ENCODE results near the gene ADCY1.
"Not testable (repeated sequence)": the region's sequence is repeated elsewhere in the genome, so short reads cannot be mapped to it uniquely, and the experiment has no call there.

ADCY1 gene

DNA sequence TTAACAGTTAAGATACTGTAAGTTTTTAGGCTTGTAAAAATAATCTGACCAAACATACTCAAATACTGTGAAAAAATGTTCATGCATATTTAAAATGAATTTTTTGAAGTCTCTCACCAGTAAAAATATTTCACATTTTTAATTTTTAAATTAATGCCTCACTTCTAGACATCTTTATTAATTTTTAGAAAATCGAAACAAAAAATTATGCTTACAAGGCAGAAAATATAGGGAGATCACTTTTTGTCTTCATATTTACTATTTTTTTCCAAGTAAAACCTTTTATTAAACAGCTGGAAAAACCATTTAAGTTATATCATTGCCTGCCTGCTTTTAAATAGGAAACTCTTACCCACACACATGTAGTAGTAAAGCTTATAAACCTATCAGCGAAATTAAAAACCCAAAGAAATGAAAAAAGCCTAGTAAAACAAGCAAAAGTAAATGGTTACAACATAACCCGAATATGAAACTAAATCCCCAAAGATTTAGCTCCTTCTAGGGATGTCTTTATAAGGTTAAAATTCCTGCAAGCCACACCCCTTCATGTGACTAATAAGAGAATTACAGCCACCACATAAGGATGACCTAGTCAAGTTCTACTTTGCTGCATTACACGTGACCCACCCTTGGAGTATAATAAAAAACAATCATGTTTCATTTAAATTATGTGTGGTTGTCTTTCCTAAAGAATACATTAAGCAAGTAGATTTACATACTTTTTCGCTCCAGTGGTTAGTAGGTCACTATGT lies 157.7 kb downstream of the ADCY1 start:
- DNase-seq (ENCODE audit: low read depth in 2 of 2, low spot score in 1 of 2), result not testable (repeated sequence)

DNA sequence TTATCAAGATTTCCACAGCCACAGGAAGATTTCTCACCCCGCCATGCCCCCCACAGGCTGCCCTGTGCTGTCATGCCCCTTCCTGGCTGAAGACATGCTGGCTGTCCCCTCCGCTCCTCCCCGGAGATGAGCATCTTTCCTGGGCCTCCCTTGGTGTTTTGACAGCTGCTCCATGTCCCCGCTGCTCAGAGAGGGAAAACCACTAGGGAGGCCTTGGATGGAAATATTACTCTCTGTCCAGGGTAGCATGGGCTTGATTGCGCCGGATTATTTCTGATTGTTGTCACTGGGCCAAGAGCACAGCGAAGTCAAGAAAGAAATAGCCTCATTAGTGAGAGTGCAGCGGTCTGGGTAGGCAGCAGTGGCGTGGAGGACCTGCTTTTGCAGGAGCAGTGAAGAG lies 164.8 kb downstream of the ADCY1 start:
- DNase-seq (ENCODE audit: low read depth in 2 of 2, low spot score in 1 of 2), result not testable (repeated sequence)

DNA sequence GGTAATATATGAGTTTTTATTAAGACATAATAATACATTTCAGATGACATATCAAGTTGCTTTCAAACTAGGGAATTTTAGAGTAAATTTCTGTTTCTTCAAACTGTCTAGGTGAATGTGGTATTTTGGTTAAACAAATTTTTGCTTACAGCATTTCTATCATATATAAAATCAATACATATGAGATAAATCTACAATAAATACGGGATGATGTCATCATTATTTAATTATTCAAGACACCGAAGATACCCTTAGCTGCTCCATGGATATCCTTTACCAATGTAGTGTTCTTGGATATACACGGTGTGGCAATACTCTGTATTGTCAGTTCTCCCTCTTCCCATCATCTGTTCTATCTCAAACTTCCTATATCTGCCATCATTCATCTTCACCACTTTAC lies 166.4 kb downstream of the ADCY1 start:
- not testable (repeated sequence) for DNase-seq (ENCODE audit: low read depth in 2 of 2, low spot score in 1 of 2)

DNA sequence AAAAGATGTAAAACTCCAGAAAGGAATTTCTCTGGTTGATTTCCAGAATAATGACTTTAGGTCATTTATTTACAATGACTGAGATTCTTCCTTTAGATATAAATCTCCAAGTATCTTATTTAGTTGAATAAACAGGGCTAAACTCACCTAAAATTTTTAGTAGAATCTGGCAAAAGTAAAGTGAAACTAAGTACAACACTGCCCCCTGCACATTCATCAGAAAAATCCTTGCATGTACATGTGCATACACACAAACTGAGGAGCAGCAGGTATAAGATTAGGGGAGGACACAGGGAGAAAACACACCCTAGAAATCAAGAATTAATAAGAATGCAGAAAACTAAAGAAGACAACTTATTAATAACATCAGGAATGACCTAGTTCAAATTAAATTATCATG lies 174.8 kb downstream of the ADCY1 start:
- not testable (repeated sequence) for DNase-seq (ENCODE audit: low read depth in 2 of 2, low spot score in 1 of 2)

DNA sequence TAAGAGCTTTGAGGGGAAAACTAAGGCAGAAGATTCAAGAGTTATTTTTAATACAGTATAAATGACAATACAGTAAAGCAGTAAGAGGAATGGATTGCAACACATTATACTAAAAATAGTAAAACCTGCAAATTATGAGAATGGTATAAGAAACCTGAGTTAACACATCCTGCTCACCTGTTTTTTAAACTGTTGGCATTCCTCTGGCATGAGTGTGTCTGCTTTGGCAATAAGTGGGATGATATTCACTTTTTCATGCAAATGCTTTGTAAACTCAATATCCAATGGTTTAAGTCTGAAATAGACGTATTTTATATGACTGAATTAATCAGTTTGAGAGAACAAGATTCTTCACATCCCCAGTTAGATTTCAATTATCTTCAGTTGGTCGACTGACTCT lies 177.2 kb downstream of the ADCY1 start:
- DNase-seq (ENCODE audit: low read depth in 2 of 2, low spot score in 1 of 2), result not testable (repeated sequence)

DNA sequence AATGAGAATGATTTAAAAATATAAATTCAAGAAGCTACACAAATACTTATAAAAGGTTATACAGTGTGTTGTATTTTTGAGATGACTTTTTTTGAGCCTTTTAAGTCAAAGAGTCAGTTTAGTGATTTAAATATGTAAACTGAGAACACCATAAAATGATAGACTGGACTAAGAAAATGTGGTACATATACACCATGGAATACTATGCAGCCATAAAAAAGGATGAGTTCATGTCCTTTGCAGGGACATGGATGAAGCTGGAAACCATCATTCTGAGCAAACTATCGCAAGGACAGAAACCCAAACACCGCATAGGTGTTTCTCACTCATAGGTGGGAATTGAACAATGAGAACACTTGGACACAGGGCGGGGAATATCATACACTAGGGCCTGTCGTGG lies 182.2 kb downstream of the ADCY1 start:
- DNase-seq (ENCODE audit: low read depth in 2 of 2, low spot score in 1 of 2), result not testable (repeated sequence)

DNA sequence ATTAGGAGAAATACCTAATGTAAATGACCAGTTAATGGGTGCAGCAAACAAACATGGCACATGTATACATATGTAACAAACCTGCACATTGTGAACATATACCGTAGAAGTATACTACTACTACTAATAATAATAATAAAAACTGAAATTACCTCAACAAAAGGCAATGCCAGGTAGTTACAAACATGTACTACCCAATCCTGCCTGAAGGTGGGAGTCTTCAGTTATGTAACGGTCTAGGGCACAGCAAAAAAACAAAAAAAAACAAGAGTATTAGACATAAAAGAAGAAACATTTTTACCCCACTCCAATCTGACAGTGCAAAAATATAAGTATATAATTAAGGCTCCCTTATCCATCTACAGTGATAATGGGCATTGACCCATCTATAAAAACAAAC lies 182.6 kb downstream of the ADCY1 start:
- not testable (repeated sequence) for DNase-seq (ENCODE audit: low read depth in 2 of 2, low spot score in 1 of 2)

DNA sequence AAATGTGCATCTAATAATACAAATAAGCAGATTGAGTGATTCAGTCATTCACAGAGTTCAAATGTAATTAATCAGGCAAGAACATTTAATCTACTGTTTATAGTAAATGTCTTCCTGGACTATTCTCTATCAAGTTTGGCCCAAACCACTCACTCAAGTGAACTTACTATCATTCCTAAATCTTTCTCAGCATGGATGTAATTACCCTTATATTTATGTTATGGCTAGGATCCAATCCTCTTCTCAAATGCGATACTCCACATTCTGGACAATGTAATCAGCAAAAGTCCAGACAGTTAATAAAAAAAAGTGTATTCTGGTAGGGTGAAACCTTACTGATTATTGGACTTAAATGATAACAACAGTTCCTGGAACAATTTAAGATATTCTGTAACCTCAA lies 185.3 kb downstream of the ADCY1 start:
- DNase-seq (ENCODE audit: low read depth in 2 of 2, low spot score in 1 of 2), result not testable (repeated sequence)

DNA sequence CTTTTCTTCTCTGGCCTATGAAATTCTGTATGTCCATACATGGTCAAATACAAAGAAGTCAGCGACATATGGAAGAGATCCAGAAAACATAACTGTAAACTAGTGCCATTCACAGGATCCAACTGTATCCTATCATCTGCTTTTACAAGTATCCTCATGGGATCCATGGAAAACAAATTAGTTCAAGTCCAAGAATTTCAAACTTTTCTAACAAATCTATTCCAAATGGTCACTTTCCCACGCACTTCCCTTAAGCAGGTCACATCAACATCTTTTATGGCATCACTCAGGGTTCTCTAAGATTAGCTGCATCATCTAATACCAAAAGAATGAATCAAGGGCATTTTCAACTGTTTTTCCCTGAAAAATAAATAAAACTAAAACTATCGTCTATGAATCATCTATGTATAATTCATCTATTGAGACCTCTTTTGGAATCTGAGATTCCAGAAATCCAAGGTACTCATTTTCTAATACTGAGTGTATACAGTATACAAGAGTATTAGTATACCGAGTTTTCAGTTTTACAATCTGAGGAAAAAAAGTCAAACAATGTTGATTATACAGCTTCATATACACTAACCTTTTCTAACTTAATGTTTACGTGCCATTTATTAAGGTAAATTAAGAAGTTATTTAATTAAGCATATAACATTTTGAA lies 187.5 kb downstream of the ADCY1 start:
- DNase-seq (ENCODE audit: low read depth in 2 of 2, low spot score in 1 of 2), result not testable (repeated sequence)

DNA sequence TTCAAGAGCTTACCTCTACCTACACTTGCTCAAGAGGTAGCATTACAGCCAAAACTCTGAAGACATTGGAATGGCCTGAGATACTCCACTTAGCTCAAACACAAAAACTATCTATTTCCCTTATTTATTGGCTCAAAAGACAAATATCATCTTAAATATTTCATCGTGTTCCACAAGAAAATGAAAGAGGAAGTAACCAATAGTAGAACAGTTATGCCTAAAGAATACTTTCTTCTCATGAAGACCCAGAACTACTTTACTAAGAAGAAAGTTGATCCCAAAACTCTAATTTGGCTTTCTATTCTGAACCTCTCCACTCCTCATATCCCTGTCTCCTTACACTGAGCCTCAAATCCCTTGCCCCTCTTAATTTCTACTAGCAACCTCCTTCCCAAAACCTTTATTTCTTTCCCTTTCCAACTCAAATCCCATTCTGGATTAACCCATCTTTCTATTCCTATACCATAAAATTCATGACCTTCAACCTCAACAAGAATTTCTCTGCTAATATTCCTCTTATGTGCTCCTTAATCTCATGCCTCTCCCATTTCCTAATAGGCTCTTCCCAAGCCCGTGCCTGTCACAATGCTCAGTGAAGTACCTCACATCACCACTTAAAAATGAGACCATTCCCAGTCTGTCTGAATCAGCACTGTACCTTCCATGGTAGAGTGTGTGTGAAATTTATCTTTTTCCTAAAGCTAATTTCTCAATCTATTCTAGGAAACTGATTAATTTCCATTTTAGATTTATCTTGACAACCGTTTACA lies 188.2 kb downstream of the ADCY1 start:
- DNase-seq (ENCODE audit: low read depth in 2 of 2, low spot score in 1 of 2), result not testable (repeated sequence)

DNA sequence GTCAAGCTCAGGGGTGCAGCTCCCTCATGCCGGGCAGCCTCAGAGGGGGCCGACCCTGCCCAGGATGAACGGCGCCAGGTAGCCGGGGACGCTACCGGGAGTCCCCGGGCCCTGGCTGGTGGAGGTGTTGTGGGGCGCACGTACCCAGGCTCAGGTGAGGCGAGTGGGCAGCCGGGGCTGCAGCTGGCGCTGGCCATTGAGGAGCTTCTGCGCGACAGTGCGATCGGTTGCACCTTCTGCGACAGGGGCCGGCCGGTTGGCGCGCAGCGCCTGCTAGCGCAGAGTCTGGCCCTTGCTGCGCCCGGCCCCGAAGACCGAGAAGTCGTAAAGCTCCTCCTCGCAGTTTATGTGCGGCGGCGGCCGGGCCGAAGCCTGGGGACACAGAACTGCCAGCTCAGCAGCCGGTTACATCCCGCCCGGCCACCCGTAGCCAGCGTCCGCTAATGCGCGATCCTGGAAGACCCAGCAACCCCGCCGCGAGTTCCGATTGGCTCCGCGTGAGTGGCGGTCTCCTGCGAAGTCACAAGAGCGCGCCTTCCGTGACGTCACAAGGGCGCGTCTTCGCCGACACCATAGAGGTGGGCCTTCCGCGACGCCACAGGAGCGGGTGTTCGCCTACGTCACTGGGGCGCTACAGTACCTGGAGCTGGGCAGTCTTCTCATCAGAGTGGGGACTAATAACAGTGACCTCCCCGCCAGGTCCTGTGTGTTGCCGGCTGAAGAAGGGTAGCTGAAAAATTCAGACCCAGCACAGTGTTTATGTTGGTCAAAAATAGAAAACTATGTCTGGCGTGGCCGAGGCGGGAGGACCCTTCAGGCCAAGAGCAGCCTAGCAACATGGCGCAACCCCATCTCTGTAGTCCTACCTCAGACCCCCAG lies 194.6 kb downstream of the ADCY1 start:
- DNase-seq (ENCODE audit: low read depth in 2 of 2, low spot score in 1 of 2), result peak; percentile 96 to 97

DNA sequence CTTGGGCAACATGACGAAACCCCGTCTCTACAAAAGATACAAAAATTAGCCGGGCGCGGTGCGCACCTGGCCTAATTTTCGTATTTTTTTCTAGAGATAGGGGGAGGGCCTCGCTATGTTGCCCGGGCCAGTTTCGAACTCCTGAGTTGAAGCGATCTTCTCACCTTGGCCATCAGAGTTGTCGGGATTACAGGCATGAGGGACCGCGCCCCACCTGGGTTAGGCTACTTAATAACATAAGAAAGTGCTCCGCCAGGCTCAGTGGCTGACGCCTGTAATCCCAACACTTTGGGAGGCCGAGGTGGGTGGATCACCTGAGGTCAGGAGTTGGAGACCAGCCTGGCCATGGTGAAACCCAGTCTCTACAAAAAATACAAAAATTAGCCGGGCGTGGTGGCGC lies 195.5 kb downstream of the ADCY1 start:
- not testable (repeated sequence) for DNase-seq (ENCODE audit: low read depth in 2 of 2, low spot score in 1 of 2)

Measured in stimulated activated CD8-positive, alpha-beta memory T cell treated with anti-CD3 and anti-CD28 coated beads, Interleukin-4, amount 100 ng/mL, for 4 hours (primary cell).